Stimulated activated CD4-positive, alpha-beta T cell treated with anti-CD3 and anti-CD28 coated beads, TNF-alpha, amount 100 ng/mL, for 24 hours (primary cell): Measurements from ENCODE around the gene RBFOX1.

Source experiments
- DNase-seq, 3 experiments: peaks; one replicate each; pipeline ENCODE4 v3.0.0-alpha.2; 2020; ENCODE audit warnings: low read depth in 3 of 3

RBFOX1 gene

DNA sequence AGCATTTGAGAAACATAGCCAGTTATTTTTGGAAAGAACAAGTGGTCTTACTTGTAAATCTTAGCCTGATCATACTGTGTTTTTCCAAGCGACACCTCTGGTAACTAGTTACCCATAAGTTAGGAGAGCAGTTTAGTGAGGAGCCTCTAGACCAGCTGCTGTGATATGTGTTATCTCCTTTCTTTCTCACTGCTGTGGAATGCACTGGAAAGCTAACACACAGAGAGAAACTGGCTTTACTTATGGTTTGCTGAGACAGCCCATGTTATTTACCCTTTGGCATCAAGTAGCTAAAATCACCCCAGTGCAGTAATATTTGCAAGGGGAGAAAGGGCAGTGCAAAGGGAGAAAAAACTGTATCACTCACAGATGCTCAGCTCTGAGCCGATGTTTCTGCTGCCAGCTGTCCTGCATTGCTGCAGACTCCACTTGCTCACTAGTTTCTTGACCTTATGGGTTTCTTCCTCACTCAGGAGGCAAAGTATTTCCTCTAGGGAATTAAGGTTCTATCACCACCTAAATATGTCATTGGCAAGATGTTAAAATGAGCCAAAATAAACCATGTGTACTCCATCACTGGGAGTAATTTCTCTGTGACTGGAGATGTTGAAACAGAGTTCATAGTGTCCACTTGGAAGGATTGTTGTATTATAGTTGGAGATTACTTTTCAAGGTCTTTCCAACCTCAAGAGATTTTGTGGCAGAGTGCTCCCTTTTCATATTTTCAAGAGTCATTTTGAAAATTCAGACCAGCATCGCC is 2.3 kb downstream of the RBFOX1 start:
- no peak for DNase-seq

DNA sequence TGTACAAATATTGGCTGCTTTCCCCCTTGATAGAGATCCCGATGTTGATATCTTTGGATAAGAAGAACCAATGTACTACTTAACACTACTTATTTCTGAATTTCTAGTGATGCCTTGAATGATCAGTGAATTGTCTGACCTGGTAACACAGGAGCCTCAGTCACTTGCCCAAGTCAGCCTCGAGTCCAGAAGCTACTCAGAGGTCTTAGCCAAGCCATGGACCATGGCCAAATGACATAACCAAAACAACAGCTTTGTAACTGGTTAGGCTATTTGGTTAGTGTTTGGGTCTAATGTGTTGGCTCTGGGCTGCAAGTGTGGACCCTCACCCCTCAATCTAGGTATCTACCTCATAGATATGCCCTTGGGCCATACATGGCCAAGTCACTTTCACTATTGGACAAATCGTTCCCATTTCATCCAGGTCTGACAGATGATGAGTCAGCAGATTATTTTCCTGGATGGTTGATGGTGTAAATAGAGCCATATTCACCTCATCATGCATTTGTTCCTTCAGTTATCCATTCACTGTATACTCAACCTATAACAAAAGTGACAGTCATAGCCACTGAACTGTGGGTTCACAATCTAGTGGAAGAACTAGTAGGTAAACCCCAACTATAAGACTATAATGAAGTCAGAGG is 3.5 kb downstream of the RBFOX1 start:
- no peak for DNase-seq

DNA sequence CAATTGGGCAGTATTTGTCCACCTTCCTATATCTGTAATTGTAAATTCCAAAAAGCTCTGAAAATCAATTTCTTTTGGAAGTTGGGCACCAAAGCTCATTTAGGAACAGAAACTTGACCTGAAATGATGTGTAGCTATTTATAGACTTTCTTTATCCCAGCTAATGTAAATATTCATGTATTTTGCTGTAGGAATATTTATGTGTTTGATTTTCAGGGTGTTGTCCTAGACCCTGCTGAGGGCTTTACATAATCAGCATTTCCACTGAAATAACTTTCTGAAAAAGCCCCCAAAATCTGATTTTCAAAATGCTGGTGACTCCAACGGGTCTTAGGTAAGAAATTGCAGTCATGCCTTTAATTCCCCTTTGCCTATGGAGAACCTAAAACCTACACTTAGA is 4.1 kb downstream of the RBFOX1 start:
- no peak for DNase-seq

DNA sequence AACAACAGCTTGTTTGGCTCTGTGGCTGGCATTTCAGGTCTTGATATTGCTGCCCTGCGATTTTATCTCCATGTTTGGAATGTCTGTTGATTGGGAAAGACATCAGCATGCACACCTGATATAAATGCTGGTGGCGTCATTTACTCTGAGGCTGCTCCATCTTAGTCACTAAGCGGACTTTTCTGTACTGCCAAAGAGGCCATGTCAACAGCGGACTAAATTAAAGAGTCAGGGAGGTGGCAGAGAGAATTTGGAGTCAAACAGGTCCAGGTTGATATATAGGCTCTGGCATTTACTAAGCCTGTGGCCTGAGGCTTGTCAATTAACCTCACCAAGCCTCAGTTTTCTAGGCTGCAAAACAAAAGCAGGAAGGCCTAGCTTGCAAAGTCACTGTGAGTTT is 6.2 kb downstream of the RBFOX1 start:
- no peak for DNase-seq

DNA sequence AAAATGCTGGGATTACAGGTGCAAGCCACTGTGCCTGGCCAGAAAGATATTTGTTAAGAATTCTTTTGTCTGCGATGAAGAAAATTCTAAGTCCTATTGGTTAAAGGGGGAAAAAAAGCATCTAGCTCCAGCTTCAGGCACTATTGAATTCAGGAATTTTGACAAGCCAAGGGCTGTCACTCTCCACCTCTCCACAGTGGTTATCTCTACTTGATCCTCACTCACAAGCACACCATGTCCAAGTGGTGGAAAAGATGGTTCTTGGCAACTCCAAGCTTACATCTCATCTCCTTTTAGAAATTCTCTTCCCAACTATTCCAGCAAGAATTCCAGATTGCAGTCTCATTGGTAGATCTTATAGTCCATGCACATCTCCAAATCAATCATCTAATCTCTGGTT is 7.1 kb downstream of the RBFOX1 start:
- DNase-seq, result no peak

DNA sequence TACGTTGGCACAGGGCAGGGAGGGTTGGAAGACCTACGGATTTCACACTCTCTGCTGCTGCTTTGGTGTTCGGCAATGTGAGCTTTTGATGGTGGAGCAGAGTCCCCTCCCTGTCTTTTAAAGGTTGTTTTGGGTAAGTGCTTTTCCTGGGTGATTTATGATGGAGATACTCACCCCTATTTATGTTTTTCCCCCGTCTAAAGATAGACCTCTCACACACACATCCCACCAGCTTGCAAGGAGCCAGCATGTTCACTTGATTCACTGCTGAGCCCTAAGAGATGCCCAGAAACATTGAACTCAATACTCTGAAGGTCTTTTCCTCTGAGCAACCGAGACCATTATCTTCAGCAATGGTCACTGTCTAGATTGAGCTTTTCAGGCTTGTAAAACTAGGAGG is 8.3 kb downstream of the RBFOX1 start:
- no peak for DNase-seq

DNA sequence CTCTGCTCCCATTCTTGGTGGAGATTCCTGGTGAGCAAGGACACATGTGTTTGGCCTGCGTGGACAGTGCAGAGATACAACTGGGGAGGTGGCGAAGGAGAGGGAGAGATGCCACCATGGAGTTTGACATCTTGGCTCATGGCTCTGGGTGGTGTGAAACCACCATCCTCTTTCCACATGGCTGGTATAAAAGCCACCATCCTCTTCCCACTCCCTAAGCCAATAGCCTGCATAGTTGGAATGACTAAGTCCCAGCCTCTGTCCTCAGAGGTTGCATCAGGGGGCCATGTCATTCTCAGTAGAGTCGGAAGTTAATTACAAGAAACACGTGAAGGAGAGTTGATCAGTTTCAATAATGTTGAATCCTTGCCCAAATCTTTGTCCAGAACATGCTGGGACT is 10.0 kb downstream of the RBFOX1 start:
- DNase-seq, result no peak

DNA sequence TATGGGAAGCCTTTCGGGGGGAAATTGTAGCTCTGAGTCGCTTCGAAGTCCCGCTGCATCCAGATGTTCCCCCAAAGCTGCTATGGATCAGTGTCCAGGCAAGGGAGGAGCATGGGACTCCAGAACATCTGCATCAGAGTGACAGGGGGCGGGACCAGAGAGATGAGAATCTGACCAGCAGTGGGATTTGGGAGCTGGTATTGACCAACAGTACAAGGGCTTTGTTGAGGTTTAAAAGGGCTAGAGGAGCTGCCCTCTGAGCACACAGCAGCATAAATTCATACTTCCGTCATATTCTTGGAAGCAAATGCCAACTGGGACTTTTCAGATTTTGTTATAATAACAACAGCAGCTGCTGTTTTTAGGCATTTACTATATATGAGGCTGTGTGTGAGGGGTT is 10.6 kb downstream of the RBFOX1 start:
- DNase-seq, result no peak

DNA sequence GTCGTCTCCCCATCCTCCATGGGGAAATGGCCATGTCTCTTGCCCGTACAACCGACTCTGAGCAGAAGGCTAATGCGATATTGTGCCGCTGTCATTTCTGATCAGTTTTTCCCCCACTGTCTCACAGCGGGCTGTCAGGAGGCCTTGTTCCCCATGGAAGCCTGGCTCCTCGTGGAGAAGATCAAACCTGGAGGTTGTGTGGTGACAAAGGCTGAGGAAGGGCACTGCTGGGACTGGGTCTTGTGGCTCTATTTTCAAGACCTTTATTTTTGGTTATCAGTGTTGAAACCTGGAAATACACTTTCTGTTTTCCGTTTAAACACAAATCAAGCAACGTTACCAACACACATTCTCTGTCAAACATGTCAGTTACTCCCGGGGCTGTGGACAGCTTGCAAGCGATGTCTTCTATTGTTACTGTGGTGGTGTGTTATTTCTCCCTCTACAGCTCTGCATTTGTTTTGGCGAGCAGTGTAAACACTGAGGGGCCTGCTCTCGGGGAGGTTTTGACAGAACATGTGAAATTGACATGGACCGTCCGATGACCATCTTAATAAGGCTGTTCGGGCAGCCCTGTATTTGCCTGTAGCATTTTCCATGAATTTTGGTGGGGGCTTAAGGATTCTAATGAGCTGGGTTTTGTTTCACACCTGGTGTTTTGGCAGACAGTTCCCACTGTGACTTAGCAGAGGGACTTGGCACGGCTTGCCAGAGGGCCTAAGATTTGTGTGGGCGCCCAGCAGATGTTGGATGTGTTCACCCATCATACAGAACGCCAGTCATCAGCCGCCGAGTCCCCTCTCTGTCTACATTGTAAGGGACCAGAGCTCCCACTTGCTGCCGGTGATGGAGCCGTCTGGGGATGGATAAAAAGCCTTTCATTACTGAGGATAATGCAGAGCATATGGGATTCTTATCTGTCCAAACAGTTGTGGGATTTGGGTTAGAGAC is 12.5 kb downstream of the RBFOX1 start:
- DNase-seq, result no peak

DNA sequence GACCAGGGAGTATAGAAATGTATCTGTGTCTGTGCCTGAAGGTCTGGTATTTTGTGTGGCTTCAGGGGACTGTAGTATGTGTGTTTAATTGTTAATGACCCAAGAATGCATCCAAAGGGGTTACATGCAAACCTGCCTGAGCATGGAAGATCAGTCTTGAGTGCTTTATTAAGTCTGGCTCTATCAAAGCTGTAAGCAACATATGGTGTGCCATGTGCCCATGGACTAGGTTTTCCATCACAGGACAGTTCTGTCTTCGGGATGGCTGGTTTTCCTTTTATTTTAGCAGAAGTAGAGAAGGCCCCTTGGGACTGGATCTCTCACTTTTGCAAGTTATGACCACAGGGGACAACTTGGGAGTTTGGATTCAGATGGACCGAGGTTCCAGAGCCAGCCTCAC is 18.2 kb downstream of the RBFOX1 start:
- no peak for DNase-seq

DNA sequence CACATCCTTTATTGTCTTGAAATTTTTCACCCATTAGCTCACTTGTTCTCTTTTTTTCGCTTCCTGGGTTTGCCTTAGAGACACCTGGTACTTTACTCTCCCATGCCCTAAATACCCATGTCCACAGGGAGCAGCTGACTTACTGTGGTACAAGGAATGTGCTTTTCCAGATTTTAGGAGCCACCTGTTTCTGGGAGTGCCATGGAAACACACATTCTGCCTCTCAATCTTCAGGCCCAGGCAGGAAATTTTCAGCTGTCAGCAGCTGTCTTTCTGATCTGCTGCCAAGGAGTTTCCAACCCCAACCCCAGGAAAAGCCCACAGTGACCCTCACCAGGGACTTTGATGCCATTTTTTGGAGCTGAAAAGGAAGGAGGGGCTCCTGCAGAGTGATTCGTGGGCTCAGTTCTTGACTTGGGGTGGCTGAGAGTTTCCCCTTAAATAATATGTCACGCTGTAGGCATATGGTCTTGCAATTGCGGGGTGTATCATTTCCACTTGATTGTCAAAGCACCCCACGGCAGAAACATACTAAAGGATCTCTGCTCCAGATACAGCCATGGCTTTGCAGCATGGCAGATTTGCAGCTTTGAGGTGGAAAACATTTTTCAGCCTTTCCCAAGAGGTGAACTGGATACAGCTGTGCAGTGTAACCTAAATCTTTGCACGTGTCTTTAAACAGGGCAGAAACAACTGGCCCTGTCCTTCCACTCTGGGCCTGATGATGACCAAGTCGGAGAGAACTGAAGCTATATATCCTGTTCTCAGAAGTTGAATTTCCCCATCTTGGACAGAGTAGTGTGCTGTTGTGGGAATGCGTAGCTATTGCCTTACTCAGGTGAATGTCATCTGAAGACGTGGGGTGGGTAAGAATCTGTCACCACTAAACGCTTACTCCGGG is 19.2 kb downstream of the RBFOX1 start:
- no peak for DNase-seq

DNA sequence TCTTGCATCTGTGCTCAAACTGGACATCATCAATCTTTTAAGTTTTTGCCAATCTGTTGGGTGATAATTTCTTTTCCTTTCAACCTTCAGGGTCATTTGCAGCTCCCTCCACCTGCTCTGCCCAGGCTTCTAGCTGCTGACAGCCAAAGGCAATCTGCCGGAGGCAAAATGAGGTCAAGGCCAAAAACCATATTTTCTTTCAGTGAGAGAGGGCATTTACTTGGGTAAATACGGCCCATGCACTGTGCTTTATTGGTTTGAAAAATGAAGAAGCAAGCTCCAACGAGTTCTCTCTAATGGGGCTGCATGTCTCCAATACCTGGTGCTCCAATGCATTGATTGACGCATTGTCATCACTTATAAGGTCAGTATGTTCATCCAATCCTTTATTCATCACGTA is 23.1 kb downstream of the RBFOX1 start:
- DNase-seq, result no peak

DNA sequence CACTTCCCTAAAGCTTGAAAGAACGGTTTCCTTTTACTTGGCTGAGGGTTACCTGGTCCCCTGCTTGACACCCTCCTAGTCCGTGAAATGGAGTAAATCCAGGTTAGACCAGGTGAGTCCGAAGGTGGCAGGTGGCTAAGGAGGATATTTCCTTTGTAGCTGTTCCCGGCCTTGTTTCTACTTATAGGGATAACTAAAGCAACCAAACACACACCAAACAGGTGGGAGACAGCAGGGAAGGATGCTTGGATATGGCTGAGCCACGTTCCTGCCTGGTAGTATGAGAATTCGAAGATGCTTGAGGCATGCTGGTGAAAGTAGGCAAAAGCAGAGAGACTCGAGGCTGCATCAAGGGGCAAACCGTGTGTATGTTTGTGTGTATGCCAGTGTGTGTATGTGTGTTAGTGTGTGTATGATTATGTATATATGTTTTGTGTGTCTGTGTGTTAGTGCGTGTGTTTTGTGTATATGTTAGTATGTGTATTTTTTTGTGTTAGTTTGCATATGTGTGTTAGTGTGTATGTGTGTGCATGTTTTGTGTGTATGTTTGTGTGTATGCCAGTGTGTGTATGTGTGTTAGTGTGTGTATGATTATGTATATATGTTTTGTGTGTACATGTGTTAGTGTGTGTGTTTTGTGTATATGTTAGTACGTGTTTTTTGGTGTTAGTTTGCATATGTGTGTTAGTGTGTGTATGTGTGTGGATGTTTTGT is 28.9 kb downstream of the RBFOX1 start:
- no peak for DNase-seq

DNA sequence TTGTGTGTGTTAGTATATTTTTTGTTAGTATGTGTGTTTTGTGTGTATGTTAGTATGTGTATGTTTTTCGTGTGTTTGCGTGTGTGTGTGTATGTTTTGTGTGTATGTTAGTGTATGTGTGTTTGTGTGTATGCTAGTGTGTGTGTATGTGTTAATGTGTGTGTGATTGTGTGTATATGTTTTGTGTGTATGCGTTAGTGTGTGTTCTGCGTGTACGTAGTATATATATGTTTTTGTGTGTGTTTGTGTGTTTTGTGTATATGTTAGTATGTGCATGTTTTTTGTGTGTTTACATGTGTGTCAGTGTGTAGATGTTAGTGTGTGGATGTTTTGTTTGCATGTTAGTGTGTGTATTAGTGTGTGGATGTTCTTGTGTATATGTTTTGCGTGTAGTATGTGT is 29.6 kb downstream of the RBFOX1 start:
- DNase-seq, result no peak

DNA sequence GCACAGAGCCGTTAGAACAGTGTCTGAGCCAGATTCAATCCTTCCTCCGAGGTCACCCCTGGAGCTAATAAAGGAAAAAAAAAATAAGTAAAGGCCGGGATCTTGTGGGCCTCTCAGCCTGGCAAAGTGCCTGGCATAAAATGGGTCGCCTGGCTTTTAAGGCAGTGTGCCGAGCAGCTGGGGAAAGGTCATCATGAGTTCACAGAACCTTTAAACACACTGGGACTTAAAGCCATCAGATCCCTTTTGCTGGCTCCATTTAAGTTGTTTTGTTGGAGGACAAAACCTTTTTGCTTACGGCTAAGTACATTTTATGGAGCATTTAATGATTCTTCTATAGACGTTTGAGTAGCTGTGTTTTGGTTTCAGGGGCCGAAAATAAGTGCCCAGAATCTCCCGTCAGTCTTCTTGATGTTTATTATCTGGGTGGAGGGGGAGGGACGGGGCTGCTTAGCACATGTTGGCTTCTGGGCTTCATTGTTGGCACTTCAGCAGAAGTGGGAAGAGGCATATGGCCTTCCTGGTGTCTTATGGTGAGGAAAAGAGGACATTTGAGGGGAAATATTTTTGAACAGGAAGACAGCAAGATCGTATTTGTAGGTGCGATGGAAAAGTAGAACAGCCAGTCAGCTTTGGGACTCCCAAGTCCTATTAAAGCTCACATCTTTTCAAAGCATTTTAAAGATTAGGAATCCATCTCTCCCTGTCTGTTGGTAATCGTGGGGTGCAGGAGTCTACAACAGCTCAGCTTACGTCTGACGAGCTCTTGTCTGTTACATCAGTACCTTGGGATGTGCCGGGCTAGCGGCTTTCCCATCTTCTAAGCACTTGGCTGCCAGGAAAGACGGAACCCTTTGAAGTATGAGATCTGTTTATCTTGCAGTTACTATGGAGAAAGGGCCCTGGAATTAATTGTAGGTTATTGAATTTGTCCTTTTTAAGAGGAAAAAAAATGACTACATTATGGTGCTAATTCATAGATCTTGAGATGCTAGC is 31.1 kb downstream of the RBFOX1 start:
- DNase-seq, result no peak

DNA sequence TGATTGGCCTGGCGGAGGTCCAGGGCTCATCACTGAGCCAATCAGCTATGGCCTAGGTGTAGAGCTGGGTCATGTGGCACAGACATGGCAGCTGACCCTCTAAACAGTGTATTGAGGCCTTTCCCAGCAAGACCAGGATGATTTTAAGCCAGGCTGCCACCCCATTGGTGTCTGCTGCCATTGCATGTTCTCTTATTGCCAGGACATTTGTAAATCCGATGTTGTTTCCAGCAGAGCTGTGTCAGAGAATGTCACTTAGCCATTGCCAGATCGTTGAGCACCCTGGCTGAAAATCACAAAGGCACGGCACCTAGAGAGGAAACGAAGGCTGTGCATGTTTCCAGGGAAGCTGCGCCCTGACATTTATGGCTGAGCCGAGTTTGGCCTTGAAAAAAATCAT is 33.4 kb downstream of the RBFOX1 start:
- no peak for DNase-seq

DNA sequence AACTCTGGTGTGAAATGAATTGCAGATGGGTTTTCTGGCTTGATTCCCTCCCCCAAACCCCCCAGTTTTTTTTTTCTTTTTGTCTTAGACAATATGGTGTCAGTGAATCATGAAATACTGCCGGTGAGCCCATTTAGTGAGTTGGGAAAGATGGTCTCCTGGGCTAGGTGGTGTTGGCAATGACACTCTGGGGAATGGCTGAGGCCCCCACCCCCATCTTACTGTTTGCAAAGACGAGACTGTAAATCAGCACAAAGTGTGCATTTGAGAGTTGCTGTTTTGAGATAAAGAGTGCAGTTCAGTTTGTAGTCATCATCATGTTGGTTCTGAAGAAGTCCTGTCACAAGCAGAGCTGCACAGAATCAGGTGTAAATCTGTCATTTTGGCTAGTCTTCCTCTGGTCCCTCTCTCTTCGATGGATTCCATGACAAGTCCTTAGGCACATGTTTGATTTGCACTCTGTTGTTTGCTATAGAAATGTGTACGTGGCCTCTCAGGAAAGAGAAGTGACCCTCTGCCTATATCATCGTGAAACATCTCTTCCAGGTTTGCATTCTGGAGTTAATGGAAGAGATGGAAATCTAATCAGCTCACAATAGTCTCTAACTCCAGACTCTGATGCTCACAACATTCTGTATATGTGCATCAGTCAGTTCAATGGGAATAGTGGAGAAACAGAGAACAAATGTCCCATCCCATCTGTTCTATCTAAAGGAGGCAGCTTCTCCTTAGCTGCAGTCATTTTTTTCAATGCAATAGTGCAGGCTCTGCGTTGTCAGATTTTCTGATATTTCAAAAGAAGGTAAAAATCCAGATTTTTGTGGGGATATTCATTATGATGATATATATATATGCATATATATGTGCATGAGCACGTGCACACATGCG is 34.6 kb downstream of the RBFOX1 start:
- DNase-seq, result no peak

DNA sequence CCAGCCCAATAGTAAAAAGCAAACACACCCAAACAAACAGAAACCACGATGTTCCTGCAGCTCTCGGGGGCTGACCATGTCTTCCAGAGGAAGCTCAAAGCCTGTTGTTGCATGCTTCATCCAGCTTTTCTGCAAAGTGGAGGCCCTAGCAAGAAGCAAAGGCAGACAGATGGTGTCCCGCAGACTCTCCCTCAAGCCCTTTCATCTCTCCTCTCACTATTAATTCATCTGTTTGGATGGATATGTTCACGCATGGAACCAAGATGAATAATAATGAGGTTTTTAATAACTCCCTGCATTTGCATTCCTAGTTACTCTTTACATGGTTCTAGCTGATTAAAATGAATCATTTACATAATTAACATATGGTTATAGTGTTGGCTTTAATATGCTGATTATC is 36.6 kb downstream of the RBFOX1 start:
- no peak for DNase-seq

DNA sequence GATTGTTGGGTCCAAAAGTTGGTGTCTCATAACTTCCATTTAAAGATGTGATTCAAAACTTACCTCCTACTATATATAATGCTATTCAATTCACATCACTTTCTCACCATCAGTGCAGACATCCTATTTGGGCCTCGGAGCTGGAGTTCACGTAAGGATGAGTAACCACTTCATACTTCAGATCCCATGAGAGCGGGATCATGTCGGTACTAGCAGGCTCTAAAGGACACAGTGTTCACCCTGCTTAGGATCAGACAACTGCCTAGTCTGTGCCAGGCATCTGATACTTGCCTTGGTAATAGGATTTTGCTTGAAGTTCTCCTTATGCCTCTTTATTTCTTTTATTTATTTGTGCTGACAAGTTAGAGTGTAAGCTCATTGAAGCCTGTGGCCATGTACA is 39.5 kb downstream of the RBFOX1 start:
- no peak for DNase-seq
